GM12891 (cell line): Measurements from ENCODE around the gene PTPRN2.

Source experiments
- POLR2A ChIP-seq: IDR thresholded peaks from 2 replicates; pipeline ENCODE4 v1.6.1; 2011; ENCODE audit warnings: low read depth, low read length, control low read depth
- POLR2AphosphoS5 ChIP-seq: IDR thresholded peaks from 2 replicates; pipeline ENCODE4 v1.6.1; 2011; ENCODE audit warnings: low read depth, low read length, control low read depth
- POU2F2 ChIP-seq: IDR thresholded peaks from 2 replicates; pipeline ENCODE4 v1.6.1; 2011; ENCODE audit warnings: low read depth, mild to moderate bottlenecking, control low read depth, low read length, moderate library complexity
- SPI1 ChIP-seq: IDR thresholded peaks from 2 replicates; pipeline ENCODE4 v1.6.1; 2011; ENCODE audit warnings: low read depth, low read length, control low read depth
- TAF1 ChIP-seq: IDR thresholded peaks from 2 replicates; pipeline ENCODE4 v1.6.1; 2011; ENCODE audit warnings: low read depth, low read length, control low read depth

DNA sequence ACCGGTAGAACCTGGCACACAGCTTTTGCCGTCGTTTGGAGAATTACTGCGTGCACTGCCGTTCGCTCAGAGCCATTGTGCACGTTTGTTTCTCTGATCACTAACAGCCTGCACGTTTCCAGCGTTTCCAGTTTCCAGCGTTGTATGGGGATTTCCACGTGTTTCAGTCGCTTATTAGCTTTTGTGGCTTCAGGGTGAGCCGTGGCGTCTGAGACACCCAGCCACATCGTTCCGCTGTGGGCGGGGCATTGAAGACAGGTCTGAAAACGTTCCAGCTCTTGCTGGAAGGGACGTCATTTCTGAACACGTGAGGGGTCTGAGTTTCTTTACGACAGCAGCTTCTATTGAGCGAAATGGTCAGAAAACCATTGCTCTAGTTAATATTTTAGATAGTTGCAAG, 1086.0 kb downstream of the PTPRN2 start:
- TF ChIP-seq POLR2A (no peak), POLR2AphosphoS5 (no peak), POU2F2 (no peak), TAF1 (no peak), SPI1 (no peak)
